SU-DHL-6 (cell line): ENCODE data around the gene OGT.

ENCODE experiments used
- CTCF ChIP-seq: fragments of 200-600 bp; sonication (generic); IDR thresholded peaks from one replicate; pipeline ENCODE4 v1.5.1; 2017; ENCODE audit warnings: antibody characterized with exemption, mild to moderate bottlenecking, low read length, moderate library complexity; ENCODE audit not compliant: insufficient read depth, poor library complexity, severe bottlenecking
- EZH2phosphoT487 ChIP-seq: fragments of 200-600 bp; sonication (generic), shearing (Covaris generic); conservative IDR thresholded peaks from 2 replicates; pipeline ENCODE4 v1.6.1; 2018; ENCODE audit warnings: mild to moderate bottlenecking, antibody characterized with exemption, low read length, moderate library complexity, mixed read lengths

GRCh38 chrX:71542825-71543224 lies 9.9 kb downstream of the OGT start:
- TF ChIP-seq CTCF (no peak), EZH2phosphoT487 (no peak)
